Right renal pelvis (tissue), 4 donors: ENCODE results near the gene GAS2L1. TPM values are rescaled to one million over a fixed set of nuclear protein-coding genes. Genes with fewer than 3 reads are reported as not detected.

Experiments
- DNase-seq, 4 donors: peaks; one replicate each; pipeline ENCODE4 v3.0.0-alpha.2; 2013; ENCODE audit warnings: low read depth in 4 of 4, low spot score in 3 of 4, missing footprints in 1 of 4
- polyA plus RNA-seq, 4 donors: library from polyadenylated mRNA; unstranded; fragments of 120-200 nt; gene quantifications; one replicate each; pipeline ENCODE4 v1.2.1, GENCODE V29; 2013; ENCODE audit not compliant: insufficient read length in 4 of 4

The GAS2L1 gene
- polyA plus RNA-seq, 4 donors: 6.9 to 9.3 (median 7.1) TPM

DNA sequence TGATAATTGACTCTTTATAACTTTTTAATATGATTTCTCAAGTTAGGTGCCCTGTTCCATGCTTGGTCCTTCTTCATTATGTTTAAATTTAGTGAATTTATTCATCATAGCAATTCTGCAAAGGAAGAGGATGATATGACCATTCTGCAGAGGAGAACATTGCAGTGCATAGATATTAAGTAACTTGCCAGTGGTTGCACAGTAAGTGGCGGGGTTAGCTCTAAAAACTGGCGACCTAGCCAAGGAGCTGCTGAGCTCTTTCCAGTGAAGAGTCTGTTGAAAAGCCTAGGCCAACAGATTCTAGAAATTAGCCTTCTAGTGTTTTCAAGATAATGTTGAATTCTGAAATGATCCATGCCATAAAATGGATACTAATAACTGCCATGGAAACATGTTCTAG is 33.8 kb upstream of the GAS2L1 start:
- DNase-seq: no peak

- DNase-seq: no peak
Observed at GRCh38 chr22:29275167-29275566, 31.3 kb upstream of the GAS2L1 start.

DNA sequence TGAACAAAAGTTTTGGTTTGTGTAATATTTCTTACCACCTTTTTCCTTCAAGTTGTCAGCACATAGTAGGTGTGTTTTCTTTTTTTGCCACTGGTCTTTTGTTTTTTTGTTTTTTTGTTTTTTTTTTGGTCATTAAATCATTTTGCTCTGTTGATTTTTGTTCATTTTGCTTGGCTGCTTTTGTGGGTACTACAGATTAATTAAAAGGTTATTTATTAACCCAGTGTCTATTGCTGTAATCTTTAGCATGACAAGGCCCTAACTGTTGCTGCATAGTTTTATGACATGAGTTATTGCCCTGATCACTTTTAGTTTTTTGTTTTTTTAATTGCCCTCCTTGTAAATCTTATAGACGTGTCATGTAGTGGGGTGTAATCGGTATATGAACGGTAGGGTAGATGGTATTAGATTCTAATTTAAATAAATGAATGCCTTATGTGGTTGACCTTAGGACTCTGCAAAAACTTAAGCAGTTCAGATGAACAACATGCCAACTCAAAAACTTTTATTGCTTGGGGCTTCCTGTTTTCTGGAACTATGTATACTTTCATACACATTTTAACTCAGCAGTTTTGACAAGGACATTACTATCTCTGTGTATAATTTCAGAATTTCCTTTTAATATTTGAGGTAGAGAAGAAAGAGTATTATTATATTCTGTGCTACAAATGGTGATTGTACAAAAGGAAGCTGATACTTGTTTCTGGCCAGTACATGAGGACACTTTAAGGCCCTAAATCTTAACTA is 30.5 kb upstream of the GAS2L1 start:
- DNase-seq: no peak

GRCh38 chr22:29277927-29278326 is 28.5 kb upstream of the GAS2L1 start:
- DNase-seq: no peak

DNA sequence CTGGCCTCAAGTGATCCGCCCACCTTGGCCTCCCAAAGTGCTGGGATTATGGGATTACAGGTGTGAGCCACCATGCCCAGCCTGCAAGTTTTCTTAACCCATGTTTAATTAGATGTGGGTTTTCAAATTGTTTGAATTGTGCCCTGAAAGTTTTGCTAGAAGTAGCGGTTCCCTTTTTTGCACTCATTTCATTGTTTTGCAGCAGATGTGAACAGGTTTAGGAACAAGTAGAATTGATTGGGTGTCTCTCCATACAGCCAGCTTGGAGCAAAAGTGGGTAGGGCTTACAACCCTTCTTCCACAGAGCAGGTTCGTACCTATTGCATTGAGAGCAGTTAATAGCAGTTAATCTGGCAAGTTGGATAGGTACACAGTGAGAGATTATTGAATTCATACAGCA is 22.3 kb upstream of the GAS2L1 start:
- no peak for DNase-seq

- DNase-seq: no peak
Observed at GRCh38 chr22:29288837-29289236, 17.6 kb upstream of the GAS2L1 start.

- DNase-seq: no peak
Observed at GRCh38 chr22:29290061-29290460, 16.4 kb upstream of the GAS2L1 start.

- DNase-seq: no peak
Observed at GRCh38 chr22:29291215-29291614, 15.2 kb upstream of the GAS2L1 start.

GRCh38 chr22:29292379-29292778 is 14.1 kb upstream of the GAS2L1 start:
- no peak for DNase-seq

DNA sequence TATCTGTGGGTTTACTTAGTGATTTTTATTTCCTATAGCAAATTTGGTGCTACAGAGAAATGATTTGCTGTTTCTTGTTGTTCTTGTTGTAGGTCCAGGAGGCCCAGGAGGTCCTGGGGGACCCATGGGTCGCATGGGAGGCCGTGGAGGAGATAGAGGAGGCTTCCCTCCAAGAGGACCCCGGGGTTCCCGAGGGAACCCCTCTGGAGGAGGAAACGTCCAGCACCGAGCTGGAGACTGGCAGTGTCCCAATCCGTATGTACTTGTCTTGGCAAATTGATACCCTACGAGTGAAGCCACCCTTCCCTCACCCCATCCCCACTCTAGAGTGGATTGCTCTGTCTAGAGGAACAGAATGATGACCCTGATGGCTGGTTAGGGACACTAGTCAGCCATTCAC is 7.8 kb upstream of the GAS2L1 start:
- DNase-seq: no peak

DNA sequence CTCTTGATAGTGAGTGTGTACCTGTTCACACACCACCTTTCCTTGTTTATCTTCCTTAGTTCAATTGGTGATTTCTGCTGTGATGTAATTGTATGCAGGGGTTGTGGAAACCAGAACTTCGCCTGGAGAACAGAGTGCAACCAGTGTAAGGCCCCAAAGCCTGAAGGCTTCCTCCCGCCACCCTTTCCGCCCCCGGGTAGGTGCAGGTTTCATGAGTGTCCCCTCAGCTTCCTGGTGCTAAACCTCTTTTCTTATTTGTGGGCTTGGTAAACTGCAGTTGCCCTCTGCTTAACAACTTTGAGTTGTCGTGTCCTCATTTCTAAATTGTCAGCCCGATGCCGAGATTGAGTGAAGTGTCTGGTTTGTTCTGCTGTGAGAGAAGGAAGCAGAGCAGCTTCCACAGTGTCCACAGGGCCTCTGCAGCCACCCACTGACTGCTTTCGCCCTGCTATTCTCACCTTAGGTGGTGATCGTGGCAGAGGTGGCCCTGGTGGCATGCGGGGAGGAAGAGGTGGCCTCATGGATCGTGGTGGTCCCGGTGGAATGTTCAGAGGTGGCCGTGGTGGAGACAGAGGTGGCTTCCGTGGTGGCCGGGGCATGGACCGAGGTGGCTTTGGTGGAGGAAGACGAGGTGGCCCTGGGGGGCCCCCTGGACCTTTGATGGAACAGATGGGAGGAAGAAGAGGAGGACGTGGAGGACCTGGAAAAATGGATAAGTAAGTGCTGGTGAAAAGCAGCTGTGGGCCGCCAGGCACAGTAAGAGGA is 7.1 kb upstream of the GAS2L1 start:
- no peak for DNase-seq

DNA sequence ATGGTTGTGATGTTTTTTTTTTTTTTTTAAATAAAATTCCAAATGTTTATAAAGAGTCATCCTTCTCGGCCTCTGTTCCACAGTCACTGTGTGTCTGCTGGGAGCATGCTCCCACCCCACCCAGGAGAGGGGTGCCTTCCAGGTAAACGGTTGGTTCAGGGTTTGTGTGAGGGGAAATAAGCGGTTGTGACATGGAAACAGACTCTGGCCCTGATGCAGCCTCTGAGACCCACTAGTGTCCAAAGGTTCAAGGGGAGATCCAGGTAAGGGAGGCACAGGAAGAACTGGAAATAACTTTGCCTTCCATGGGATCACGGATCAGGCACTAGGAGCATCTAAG is 6.0 kb upstream of the GAS2L1 start:
- no peak for DNase-seq

GRCh38 chr22:29300807-29301601 is 5.4 kb upstream of the GAS2L1 start:
- no peak for DNase-seq

DNA sequence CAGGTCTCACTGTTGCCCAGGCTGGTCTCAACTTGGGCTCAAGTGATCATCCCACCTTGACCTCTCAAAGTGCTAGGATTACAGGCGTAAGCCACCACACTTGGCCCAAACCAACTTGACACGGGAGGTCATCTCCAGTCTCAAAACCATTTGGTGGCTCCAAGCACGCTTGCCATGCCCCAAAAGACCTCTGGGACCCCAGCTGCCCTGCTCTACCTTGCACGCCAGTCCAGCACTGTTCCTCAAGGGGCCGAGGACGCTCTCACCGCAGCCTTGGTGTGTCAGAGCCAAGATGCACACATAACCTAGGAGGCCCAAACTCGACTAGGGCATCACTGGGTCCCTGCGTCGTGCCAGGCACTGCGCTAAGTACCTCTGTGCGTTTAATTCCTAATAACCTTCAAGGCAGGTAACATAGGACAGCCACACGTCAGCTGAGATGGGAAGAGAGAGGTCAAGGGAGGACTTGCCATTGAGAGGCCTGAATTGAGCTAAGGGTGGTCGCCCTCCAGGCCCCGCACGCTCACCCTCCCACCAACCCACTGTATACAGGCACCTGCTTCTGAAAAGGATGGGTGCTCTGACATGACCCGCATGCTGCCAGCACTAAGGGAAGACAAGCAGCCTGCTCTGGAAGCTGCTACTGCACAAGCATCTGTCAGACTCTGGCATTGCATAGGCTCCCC is 4.6 kb upstream of the GAS2L1 start:
- DNase-seq: no peak

DNA sequence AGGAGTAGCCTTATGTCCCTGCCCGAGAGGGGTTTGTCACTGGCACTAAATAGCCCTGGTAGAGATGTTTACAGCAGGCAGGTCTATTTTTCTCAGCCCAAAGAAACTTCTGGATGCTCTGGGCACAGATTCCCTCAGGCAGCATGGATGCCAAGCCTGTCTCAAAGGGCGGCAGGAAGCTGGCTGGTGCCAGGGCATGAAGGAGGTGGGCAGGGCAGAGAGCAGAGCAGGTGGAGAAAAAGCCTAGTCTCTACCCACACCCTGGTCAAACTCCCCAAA is 4.1 kb upstream of the GAS2L1 start:
- DNase-seq: no peak

DNA sequence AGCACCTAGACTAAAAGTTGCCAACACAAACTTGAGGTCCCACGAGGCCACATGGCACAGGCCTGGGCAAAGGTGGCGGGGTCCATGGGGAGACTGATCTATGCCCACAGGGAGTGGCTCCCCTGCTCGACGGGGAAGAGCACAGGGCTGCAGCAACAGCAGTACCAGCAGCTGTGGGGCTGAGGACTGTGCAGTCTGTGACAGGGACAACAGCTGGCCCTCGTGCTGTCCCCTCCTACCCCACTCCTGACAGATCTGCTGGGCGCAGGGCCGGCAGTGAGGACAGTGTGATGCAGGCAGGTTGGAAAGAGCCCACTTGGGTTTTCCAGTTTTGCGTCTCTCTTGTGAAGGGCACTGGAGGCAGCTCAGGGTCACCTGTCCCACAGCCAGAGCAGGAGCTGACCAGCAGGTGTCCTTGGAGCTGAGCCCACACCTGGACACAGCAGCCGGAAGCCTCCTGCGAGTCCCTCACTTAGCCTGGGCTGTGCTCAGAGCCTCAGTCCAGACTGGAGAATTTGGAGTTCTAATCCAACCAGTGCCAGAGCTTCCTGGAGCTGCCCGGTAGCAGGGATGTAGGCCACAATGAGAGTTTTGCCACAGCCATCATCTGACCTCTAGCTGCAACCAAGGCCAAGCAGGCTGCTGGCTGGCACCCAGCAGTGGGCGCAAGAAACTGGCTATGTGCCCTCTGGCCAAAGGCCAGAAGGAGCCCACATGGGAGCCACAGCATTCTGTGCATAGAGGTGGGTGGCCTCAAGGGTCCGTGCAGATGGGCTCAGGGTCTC is 3.6 kb upstream of the GAS2L1 start:
- DNase-seq: no peak

- no peak for DNase-seq
Observed at GRCh38 chr22:29305836-29306174, 645 bp upstream of the GAS2L1 start.

DNA sequence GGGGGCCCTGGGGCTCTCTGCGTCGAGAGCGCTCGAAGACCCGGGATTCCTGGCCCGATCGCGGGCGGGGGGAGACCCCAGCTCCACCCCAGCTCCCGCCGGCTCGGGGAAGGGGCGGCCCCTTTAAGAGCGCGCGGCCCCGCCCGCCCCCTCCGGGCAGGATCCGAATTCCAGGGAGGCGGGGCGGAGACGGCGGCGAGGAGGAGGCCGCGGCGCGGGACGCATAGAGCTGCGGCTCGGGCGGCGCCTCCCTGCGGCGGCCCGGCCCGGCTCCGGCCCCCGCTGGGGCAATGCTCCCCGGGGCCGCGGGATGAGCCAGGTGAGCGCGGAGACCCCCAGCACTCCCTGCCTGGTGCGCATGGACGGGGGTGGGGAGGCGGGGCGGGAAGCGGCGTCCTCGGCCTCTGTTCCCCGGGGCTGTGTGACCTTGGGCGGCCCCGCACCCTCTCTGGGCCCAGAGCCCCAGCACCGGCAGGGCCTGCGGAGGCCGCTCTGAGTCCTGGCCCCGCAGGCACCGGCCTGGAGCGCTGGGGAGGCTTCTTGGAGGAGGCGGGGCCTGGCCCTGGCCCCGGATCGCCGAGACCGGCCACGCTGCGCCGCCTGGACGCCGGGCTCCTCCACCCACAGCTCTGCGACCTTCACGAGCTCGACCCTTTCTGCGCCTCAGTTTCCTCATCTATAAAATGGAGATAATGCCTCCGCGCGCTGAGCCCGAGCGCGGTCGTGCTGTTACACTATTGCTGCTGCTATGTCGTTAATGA is 565 bp downstream of the GAS2L1 start:
- peak in 3 of 4 donors; percentile 60 to 68 (median 66) for DNase-seq

DNA sequence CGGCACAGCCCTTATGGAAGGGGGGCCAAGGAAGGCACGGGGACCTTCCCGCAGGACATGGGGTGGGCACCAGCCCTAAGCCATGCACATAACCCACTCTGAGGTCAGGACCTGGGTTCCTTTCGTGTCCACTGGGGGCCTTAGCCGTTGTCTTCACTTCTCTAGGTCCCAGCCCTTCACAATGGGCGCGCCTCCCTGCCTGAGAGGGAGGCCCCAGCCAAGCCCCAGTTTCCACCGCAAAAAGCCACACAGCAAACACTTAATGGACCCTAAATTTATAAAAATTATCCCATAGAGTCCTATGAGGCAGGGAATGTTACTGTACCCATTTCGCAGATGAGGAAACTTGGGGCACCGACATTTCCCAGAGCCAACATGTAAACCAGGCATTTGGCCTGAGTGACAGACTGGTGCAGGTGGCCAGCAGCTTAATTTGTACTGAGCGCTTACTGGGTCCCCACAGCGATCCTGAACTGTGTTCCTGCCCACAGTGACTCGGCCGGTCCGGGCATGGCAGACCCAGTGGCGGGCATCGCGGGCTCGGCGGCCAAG is 1.2 kb downstream of the GAS2L1 start:
- no peak for DNase-seq
